ENCODE results near the gene SLC5A10. TPM values are rescaled to one million over a fixed set of nuclear protein-coding genes. Genes with fewer than 3 reads are reported as not detected.

SLC5A10 gene
- total RNA-seq, 1 experiment from 2014 or later: not detected

DNA sequence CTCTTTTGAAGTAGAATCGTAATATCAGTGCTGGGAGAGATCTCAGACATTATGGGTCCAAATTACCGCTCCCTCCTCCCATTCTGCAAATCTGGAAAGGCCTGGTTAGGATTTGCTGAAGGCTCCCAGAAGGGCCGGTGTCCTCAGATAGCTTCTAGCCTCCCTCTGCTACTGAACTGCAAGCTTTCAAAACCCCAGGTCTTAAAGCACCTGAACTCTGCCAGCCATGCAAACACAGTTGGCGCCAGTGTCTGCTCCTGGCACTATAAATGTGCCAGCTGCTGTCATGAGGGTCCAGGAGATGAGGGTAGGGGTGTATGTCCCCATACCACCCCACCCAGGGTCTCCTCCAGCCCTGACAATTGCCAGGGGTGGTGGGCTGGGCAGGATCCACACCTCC, 24.2 kb downstream of the SLC5A10 start:
- ChIA-PET CTCF (interaction anchor here (2.1 kb wide), 1 partner anchor 15 kb away, joined by 6 read pairs; no protein-coding TSS in a partner anchor), POLR2A (ENCODE audit: low non-redundant PET) (no interaction called here)
- H3K9me3 ChIP-seq (ENCODE audit: low read depth, low read length, poor library complexity, severe bottlenecking): no peaks in the 10 kb centered on the region
- TF ChIP-seq EZH2 (IDR thresholded peaks at IDR 0.05; ENCODE audit: borderline replicate concordance, low read depth, low read length, poor library complexity, severe bottlenecking): no peak
- TF ChIP-seq, protein P1, sequence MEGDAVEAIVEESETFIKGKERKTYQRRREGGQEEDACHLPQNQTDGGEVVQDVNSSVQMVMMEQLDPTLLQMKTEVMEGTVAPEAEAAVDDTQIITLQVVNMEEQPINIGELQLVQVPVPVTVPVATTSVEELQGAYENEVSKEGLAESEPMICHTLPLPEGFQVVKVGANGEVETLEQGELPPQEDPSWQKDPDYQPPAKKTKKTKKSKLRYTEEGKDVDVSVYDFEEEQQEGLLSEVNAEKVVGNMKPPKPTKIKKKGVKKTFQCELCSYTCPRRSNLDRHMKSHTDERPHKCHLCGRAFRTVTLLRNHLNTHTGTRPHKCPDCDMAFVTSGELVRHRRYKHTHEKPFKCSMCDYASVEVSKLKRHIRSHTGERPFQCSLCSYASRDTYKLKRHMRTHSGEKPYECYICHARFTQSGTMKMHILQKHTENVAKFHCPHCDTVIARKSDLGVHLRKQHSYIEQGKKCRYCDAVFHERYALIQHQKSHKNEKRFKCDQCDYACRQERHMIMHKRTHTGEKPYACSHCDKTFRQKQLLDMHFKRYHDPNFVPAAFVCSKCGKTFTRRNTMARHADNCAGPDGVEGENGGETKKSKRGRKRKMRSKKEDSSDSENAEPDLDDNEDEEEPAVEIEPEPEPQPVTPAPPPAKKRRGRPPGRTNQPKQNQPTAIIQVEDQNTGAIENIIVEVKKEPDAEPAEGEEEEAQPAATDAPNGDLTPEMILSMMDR (conservative IDR thresholded peaks at IDR 0.05; ENCODE audit: low read depth, low read length): no peak
- no peaks in the 10 kb centered on the region for H3K36me3 ChIP-seq (ENCODE audit: insufficient read depth, low read length, poor library complexity, severe bottlenecking)
- no peaks in the 10 kb centered on the region for H3K4me1 ChIP-seq (ENCODE audit: insufficient read depth, low read length, poor library complexity, severe bottlenecking)
- H3K4me3 ChIP-seq (ENCODE audit: low read depth, low read length, poor library complexity, severe bottlenecking): no peak overlapping the region
- H3K27me3 ChIP-seq (replicated peaks; ENCODE audit: insufficient read depth, low read depth, low read length, poor library complexity): no peaks in the 10 kb centered on the region
- intact Hi-C loops (cut with micrococcal nuclease; ENCODE audit: unreplicated experiment): no loop called here
- no TSS peak for BruUV-seq (replicated peaks)
- no peak for DNase-seq (ENCODE audit: low spot score)
- H3K27ac ChIP-seq (ENCODE audit: low read depth, low read length, poor library complexity, severe bottlenecking): no peak overlapping the region

DNA sequence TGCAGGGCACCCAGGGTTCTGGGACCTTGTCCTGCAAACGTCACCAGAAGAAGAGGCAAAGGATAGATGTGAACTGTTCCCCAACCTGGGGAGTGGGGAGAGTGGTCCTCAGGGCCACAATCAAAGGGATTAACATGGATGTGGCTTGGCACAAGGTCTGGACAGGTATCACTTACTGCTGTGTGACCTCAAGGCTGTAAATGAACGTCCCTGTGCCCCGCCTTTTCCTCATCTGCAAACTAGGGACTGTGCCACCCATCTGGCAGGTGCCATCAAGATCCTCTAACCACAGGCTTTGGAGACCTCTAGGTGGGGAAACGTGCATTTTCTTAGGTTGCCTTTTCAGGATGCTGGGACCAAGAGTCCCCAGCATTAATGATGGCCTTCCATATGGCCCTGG, 25.1 kb downstream of the SLC5A10 start:
- H3K27ac ChIP-seq (ENCODE audit: low read depth, low read length, poor library complexity, severe bottlenecking): no peak overlapping the region
- no TSS peak for BruUV-seq (replicated peaks)
- no peak for TF ChIP-seq EZH2 (IDR thresholded peaks at IDR 0.05; ENCODE audit: borderline replicate concordance, low read depth, low read length, poor library complexity, severe bottlenecking)
- TF ChIP-seq, protein P1 (conservative IDR thresholded peaks at IDR 0.05; ENCODE audit: low read depth, low read length): no peak
- CTCF ChIA-PET: no interaction called here
- DNase-seq (ENCODE audit: low spot score): no peak
- no peak overlapping the region for H3K4me3 ChIP-seq (ENCODE audit: low read depth, low read length, poor library complexity, severe bottlenecking)
- H3K9me3 ChIP-seq (ENCODE audit: low read depth, low read length, poor library complexity, severe bottlenecking): no peaks in the 10 kb centered on the region
- H3K36me3 ChIP-seq (ENCODE audit: insufficient read depth, low read length, poor library complexity, severe bottlenecking): no peaks in the 10 kb centered on the region
- H3K27me3 ChIP-seq (replicated peaks; ENCODE audit: insufficient read depth, low read depth, low read length, poor library complexity): no peaks in the 10 kb centered on the region
- POLR2A ChIA-PET (ENCODE audit: low non-redundant PET): no interaction called here
- intact Hi-C loops (cut with micrococcal nuclease; ENCODE audit: unreplicated experiment): no loop called here
- no peaks in the 10 kb centered on the region for H3K4me1 ChIP-seq (ENCODE audit: insufficient read depth, low read length, poor library complexity, severe bottlenecking)

DNA sequence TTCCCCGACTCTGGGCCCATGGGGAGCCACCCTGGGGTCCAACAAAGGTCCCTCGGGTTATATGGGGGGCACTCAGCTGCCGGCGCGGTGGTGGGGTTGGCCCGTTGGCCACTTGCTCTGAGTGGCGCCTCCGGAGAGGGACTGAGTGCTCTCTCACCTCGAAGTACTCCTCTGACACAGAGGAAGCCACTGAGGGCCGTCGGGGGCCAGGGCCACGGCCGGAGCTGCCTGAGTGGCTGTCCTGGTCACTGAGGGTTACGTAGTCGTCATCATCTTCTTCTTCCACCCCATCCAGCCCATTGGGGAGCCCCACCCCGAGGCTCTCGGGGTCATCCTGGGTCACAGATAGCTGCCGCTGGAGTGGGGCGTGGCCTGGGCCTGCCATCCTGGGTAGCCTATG, 25.7 kb downstream of the SLC5A10 start:
- BruUV-seq (replicated peaks): no TSS peak
- CTCF ChIA-PET: interaction anchor here (0.5 kb wide), 1 partner anchor 22 kb away, joined by 3 read pairs; no protein-coding TSS in a partner anchor

More for the DNA sequence above, 25.7 kb downstream of the SLC5A10 start:
- Histone ChIP-seq H3K4me3 (ENCODE audit: low read depth, low read length, poor library complexity, severe bottlenecking) (no peak overlapping the region), H3K27me3 (replicated peaks; ENCODE audit: insufficient read depth, low read depth, low read length, poor library complexity) (no peaks in the 10 kb centered on the region), H3K36me3 (ENCODE audit: insufficient read depth, low read length, poor library complexity, severe bottlenecking) (no peaks in the 10 kb centered on the region), H3K9me3 (ENCODE audit: low read depth, low read length, poor library complexity, severe bottlenecking) (no peaks in the 10 kb centered on the region), H3K27ac (ENCODE audit: low read depth, low read length, poor library complexity, severe bottlenecking) (no peak overlapping the region), H3K4me1 (ENCODE audit: insufficient read depth, low read length, poor library complexity, severe bottlenecking) (no peaks in the 10 kb centered on the region)
- no peak for TF ChIP-seq EZH2 (IDR thresholded peaks at IDR 0.05; ENCODE audit: borderline replicate concordance, low read depth, low read length, poor library complexity, severe bottlenecking)
- TF ChIP-seq, protein P1 (conservative IDR thresholded peaks at IDR 0.05; ENCODE audit: low read depth, low read length): no peak
- POLR2A ChIA-PET (ENCODE audit: low non-redundant PET): no interaction called here
- intact Hi-C loops (cut with micrococcal nuclease; ENCODE audit: unreplicated experiment): no loop called here
- no peak for DNase-seq (ENCODE audit: low spot score)

Data from A673 (cell line).